Spleen (tissue), 7 donors: ENCODE data around the gene GAS5.

ENCODE experiments used
- CTCF ChIP-seq, 11 experiments: fragments of 200-600 bp in 7 of 11; fragments of 450-650 bp in 4 of 11; sonication (generic) in 4 of 11; IDR thresholded peaks in 8 of 11; conservative IDR thresholded peaks in 3 of 11; 1 replicate in 7 of 11; 2 replicates in 4 of 11; pipeline versions ENCODE4 v1.4.0 to v1.8.0; 2016 to 2021; ENCODE audit warnings: antibody characterized with exemption in 11 of 11, inconsistent platforms in 4 of 11, mild to moderate bottlenecking in 1 of 11
- POLR2A ChIP-seq, 3 donors: fragments of 450-650 bp; IDR thresholded peaks; one replicate each; pipeline ENCODE4 v1.5.1; 2017; ENCODE audit warnings: antibody characterized with exemption in 3 of 3, mild to moderate bottlenecking in 1 of 3
- POLR2AphosphoS5 ChIP-seq, 3 donors: sonication (generic); formaldehyde crosslinking; IDR thresholded peaks; one replicate each; pipeline ENCODE4 v1.5.1; 2017; ENCODE audit warnings: antibody characterized with exemption in 3 of 3
- donor health status: DM: no; HTN: no; CAD: no; lungs with moderate emphysema.
- donor health status: DM: no; HTN: no; CAD: no.
- donor health status: DM: no; HTN: no; CAD: no.

GRCh38 chr1:173827611-173828010 lies 40.2 kb downstream of the GAS5 start:
- TF ChIP-seq POLR2AphosphoS5 (IDR thresholded peaks at IDR 0.05): no peak
- TF ChIP-seq CTCF (IDR thresholded peaks at IDR 0.05 in 8 of 11, conservative IDR thresholded peaks at IDR 0.05 in 3 of 11): no peak
- TF ChIP-seq POLR2A (IDR thresholded peaks at IDR 0.05): no peak
